Measurements from ENCODE around the gene MACROD1.

- no peak for TF ChIP-seq CTCF (IDR thresholded peaks at IDR 0.05)
- no peak for TF ChIP-seq POLR2A (IDR thresholded peaks at IDR 0.05)
Measured at GRCh38 chr11:64032050-64032449, 133.9 kb downstream of the MACROD1 start.

All from adrenal gland (tissue), 5 donors.